Measurements from ENCODE around the gene CSGALNACT2. TPM values are rescaled to one million over a fixed set of nuclear protein-coding genes. Genes with fewer than 3 reads are reported as not detected.

Gene CSGALNACT2
- total RNA-seq, 2 experiments from 2014 or later = 25.6 to 27.1 TPM

- no peaks in the 10 kb centered on the region for H3K27me3 Mint-ChIP-seq (ENCODE audit: low read depth)
- no peaks in the 10 kb centered on the region for H3K9me3 Mint-ChIP-seq
- H3K36me3 Mint-ChIP-seq (ENCODE audit: low read depth) = no peaks in the 10 kb centered on the region
- DNase-seq = peak; percentile 4
- CTCF ChIA-PET = no interaction called here
- H3K4me3 Mint-ChIP-seq = no peak overlapping the region
- H3K27ac Mint-ChIP-seq = no peak overlapping the region
- intact Hi-C loops (cut with micrococcal nuclease) = no loop called here
- H3K4me1 Mint-ChIP-seq (ENCODE audit: low read depth) = no peaks in the 10 kb centered on the region
Measured at GRCh38 chr10:43220657-43221418, 82.6 kb downstream of the CSGALNACT2 start.

- Mint-ChIP-seq H3K9me3 (no peaks in the 10 kb centered on the region), H3K27me3 (ENCODE audit: low read depth) (no peaks in the 10 kb centered on the region), H3K4me1 (ENCODE audit: low read depth) (no peaks in the 10 kb centered on the region), H3K4me3 (no peak overlapping the region), H3K27ac (no peak overlapping the region), H3K36me3 (ENCODE audit: low read depth) (no peaks in the 10 kb centered on the region)
- CTCF ChIA-PET = interaction anchor here (0.8 to 1.2 kb wide), 2 partner anchors 17 to 48 kb away, joined by 3 read pairs; no protein-coding TSS in a partner anchor
- peak; percentile 4 for DNase-seq
- intact Hi-C loops (cut with micrococcal nuclease) = no loop called here
Measured at GRCh38 chr10:43221419-43222209, 83.4 kb downstream of the CSGALNACT2 start.

- CTCF ChIA-PET = interaction anchor here (0.8 to 1.2 kb wide), 2 partner anchors 18 to 47 kb away, joined by 3 read pairs; no protein-coding TSS in a partner anchor
- Mint-ChIP-seq H3K36me3 (ENCODE audit: low read depth) (no peaks in the 10 kb centered on the region), H3K4me3 (no peak overlapping the region), H3K27me3 (ENCODE audit: low read depth) (no peaks in the 10 kb centered on the region), H3K27ac (no peak overlapping the region), H3K9me3 (no peaks in the 10 kb centered on the region), H3K4me1 (ENCODE audit: low read depth) (no peaks in the 10 kb centered on the region)
- intact Hi-C loops (cut with micrococcal nuclease) = no loop called here
- DNase-seq = peak; percentile 2
Measured at GRCh38 chr10:43222210-43222720, 84.0 kb downstream of the CSGALNACT2 start.

GRCh38 chr10:43223056-43223455 lies 84.8 kb downstream of the CSGALNACT2 start:
- intact Hi-C loops (cut with micrococcal nuclease) = no loop called here
- Mint-ChIP-seq H3K9me3 (no peaks in the 10 kb centered on the region), H3K4me1 (ENCODE audit: low read depth) (no peaks in the 10 kb centered on the region), H3K27ac (no peak overlapping the region), H3K27me3 (ENCODE audit: low read depth) (peaks cover 3% of the 10 kb centered on the region), H3K36me3 (ENCODE audit: low read depth) (no peaks in the 10 kb centered on the region), H3K4me3 (no peak overlapping the region)
- CTCF ChIA-PET = interaction anchor here (1.9 kb wide), 1 partner anchor 69 kb away, joined by 4 read pairs; no protein-coding TSS in a partner anchor
- DNase-seq = no peak

GRCh38 chr10:43224321-43224720 lies 86.1 kb downstream of the CSGALNACT2 start:
- CTCF ChIA-PET = interaction anchor here (1.9 kb wide), 1 partner anchor 67 kb away, joined by 4 read pairs; no protein-coding TSS in a partner anchor
- Mint-ChIP-seq H3K4me3 (no peak overlapping the region), H3K9me3 (no peaks in the 10 kb centered on the region), H3K27me3 (ENCODE audit: low read depth) (peaks cover 12% of the 10 kb centered on the region), H3K4me1 (ENCODE audit: low read depth) (peaks cover 7% of the 10 kb centered on the region), H3K36me3 (ENCODE audit: low read depth) (no peaks in the 10 kb centered on the region), H3K27ac (no peak overlapping the region)
- intact Hi-C loops (cut with micrococcal nuclease) = no loop called here
- DNase-seq = no peak

GRCh38 chr10:43225004-43225786 lies 87.0 kb downstream of the CSGALNACT2 start:
- Mint-ChIP-seq H3K36me3 (ENCODE audit: low read depth) (no peaks in the 10 kb centered on the region), H3K9me3 (no peaks in the 10 kb centered on the region), H3K4me1 (ENCODE audit: low read depth) (peaks cover 7% of the 10 kb centered on the region), H3K27ac (no peak overlapping the region), H3K27me3 (ENCODE audit: low read depth) (peaks cover 15% of the 10 kb centered on the region), H3K4me3 (no peak overlapping the region)
- CTCF ChIA-PET = interaction anchor here (1.9 kb wide), 1 partner anchor 66 kb away, joined by 4 read pairs; no protein-coding TSS in a partner anchor
- DNase-seq = no peak
- intact Hi-C loops (cut with micrococcal nuclease) = loop anchor here (5.0 kb wide), 1 partner anchor 237 kb away; no protein-coding TSS in a partner anchor

- CTCF ChIA-PET = no interaction called here
- peak; percentile 14 for DNase-seq
- H3K4me3 Mint-ChIP-seq = no peak overlapping the region
Measured at GRCh38 chr10:43225787-43226153, 87.5 kb downstream of the CSGALNACT2 start.

GRCh38 chr10:43226441-43226840 lies 88.2 kb downstream of the CSGALNACT2 start:
- peak; percentile 2 for DNase-seq
- H3K4me1 Mint-ChIP-seq (ENCODE audit: low read depth) = peaks cover 9% of the 10 kb centered on the region
- CTCF ChIA-PET = no interaction called here
- H3K4me3 Mint-ChIP-seq = no peak overlapping the region
- peaks cover 25% of the 10 kb centered on the region for H3K27me3 Mint-ChIP-seq (ENCODE audit: low read depth)
- no peaks in the 10 kb centered on the region for H3K36me3 Mint-ChIP-seq (ENCODE audit: low read depth)
- no peaks in the 10 kb centered on the region for H3K9me3 Mint-ChIP-seq
- intact Hi-C loops (cut with micrococcal nuclease) = loop anchor here (5.0 kb wide), 1 partner anchor 236 kb away; no protein-coding TSS in a partner anchor
- H3K27ac Mint-ChIP-seq = no peak overlapping the region

More at GRCh38 chr10:43225787-43226153, 87.5 kb downstream of the CSGALNACT2 start:
- intact Hi-C loops (cut with micrococcal nuclease) = loop anchor here (5.0 kb wide), 1 partner anchor 237 kb away; no protein-coding TSS in a partner anchor
- Mint-ChIP-seq H3K9me3 (no peaks in the 10 kb centered on the region), H3K27ac (no peak overlapping the region), H3K4me1 (ENCODE audit: low read depth) (peaks cover 7% of the 10 kb centered on the region), H3K36me3 (ENCODE audit: low read depth) (no peaks in the 10 kb centered on the region), H3K27me3 (ENCODE audit: low read depth) (peaks cover 19% of the 10 kb centered on the region)

GRCh38 chr10:43226851-43227845 lies 88.9 kb downstream of the CSGALNACT2 start:
- Mint-ChIP-seq H3K27me3 (ENCODE audit: low read depth) (peaks cover 27% of the 10 kb centered on the region), H3K27ac (no peak overlapping the region), H3K9me3 (no peaks in the 10 kb centered on the region), H3K4me3 (no peak overlapping the region), H3K36me3 (ENCODE audit: low read depth) (no peaks in the 10 kb centered on the region), H3K4me1 (ENCODE audit: low read depth) (peaks cover 9% of the 10 kb centered on the region)
- intact Hi-C loops (cut with micrococcal nuclease) = loop anchor here (5.0 kb wide), 1 partner anchor 235 kb away; no protein-coding TSS in a partner anchor
- CTCF ChIA-PET = no interaction called here
- peak; percentile 2 for DNase-seq

GRCh38 chr10:43227911-43228782 lies 89.9 kb downstream of the CSGALNACT2 start:
- Mint-ChIP-seq H3K36me3 (ENCODE audit: low read depth) (no peaks in the 10 kb centered on the region), H3K27ac (no peak overlapping the region), H3K4me1 (ENCODE audit: low read depth) (peaks cover 9% of the 10 kb centered on the region), H3K4me3 (no peak overlapping the region), H3K9me3 (no peaks in the 10 kb centered on the region), H3K27me3 (ENCODE audit: low read depth) (peaks cover 27% of the 10 kb centered on the region)
- intact Hi-C loops (cut with micrococcal nuclease) = loop anchor here (5.0 kb wide), 1 partner anchor 234 kb away; no protein-coding TSS in a partner anchor
- peak; percentile 3 for DNase-seq
- CTCF ChIA-PET = no interaction called here

Data from activated naive CD4-positive, alpha-beta T cell treated with anti-CD3 and anti-CD28 coated beads for 36 hours (primary cell).